ENCODE measurements around the gene ZNF814. TPM values are rescaled to one million over a fixed set of nuclear protein-coding genes. Genes with fewer than 3 reads are reported as not detected.
A peak's percentile ranks its signal among the peaks of the same experiment; 100 is the strongest.
"Not testable (repeated sequence)": the region's sequence is repeated elsewhere in the genome, so short reads cannot be mapped to it uniquely, and the experiment has no call there.

ZNF814 gene
- total and polyA plus RNA-seq, 7 experiments from 2014 or later: 12.7 to 56.9 (median 31.4) TPM

- CTCF ChIA-PET; H3K27me3 ChIP-seq (ENCODE audit: control insufficient read depth in 2 of 2, insufficient read depth in 2 of 2, low read length in 2 of 2); H3K9me3 ChIP-seq (ENCODE audit: control insufficient read depth in 2 of 3, low read length in 3 of 3); H3K27me3 Mint-ChIP-seq: not testable (repeated sequence)
- peaks cover 4 to 34% (median 14%) of the 10 kb centered on the region in 11 donors for H3K9me3 Mint-ChIP-seq
- peaks cover 19 to 63% (median 42%) of the 10 kb centered on the region in 5 donors for H3K36me3 Mint-ChIP-seq
- POLR2A ChIA-PET: interaction anchor here (0.5 to 1.5 kb wide), 5 partner anchors 67 to 658 kb away, joined by 3 to 4 read pairs (median 3); partner anchors contain the start of genes ZNF324B and ZNF417
- H3K4me1 Mint-ChIP-seq: peaks cover 22 to 32% (median 28%) of the 10 kb centered on the region in 7 donors
- H3K4me3 Mint-ChIP-seq: peak within 1 kb of the TSS; percentile 93 to 97 (median 94)
- Histone ChIP-seq H3K4me1 (ENCODE audit: control insufficient read depth in 2 of 2, insufficient read depth in 2 of 2, low read length in 2 of 2) (peaks cover 7 to 11% of the 10 kb centered on the region in 2 donors), H3K36me3 (ENCODE audit: control insufficient read depth in 2 of 3, insufficient read depth in 3 of 3, low read length in 3 of 3) (peaks cover 0 to 16% (median 0%) of the 10 kb centered on the region in 3 experiments), H3K27ac (ENCODE audit: low read depth, low read length) (peak within 1 kb of the TSS; percentile 92), H3K4me3 (ENCODE audit: low read length) (peak within 1 kb of the TSS; percentile 72)
- ATAC-seq (peak; percentile 99), DNase-seq (peak; percentile 46 to 91 (median 81))
- peak within 1 kb of the TSS; percentile 90 to 98 (median 95) for H3K27ac Mint-ChIP-seq
- intact Hi-C loops (cut with micrococcal nuclease): loop anchor here (1.0 to 5.0 kb wide), 9 partner anchors 31 to 488 kb away; partner anchors contain the start of genes ZNF606 (in 2 of the 2), TRAPPC2B (in 1 of the 2), ZNF256 (in 1 of the 2) and ZNF547 (in 1 of the 2)
Observed at GRCh38 chr19:57849666-57850473, 39.0 kb downstream of the ZNF814 start, which contains the start of gene ZNF587. TSS of gene ZNF587 (plus strand) at chr19:57849859. CDS start at chr19:57850039, 180 bp downstream.

- H3K27me3 Mint-ChIP-seq; H3K27me3 ChIP-seq (ENCODE audit: control insufficient read depth in 2 of 2, insufficient read depth in 2 of 2, low read length in 2 of 2); DNase-seq; ATAC-seq; CTCF ChIA-PET; H3K9me3 ChIP-seq (ENCODE audit: control insufficient read depth in 2 of 3, low read length in 3 of 3): not testable (repeated sequence)
- Mint-ChIP-seq H3K4me3 (peak overlapping the region; percentile 93 to 97 (median 94)), H3K9me3 (peaks cover 4 to 34% (median 14%) of the 10 kb centered on the region in 11 donors), H3K27ac (peak overlapping the region in 8 of 9 donors; percentile 90 to 98 (median 95)), H3K36me3 (peaks cover 19 to 64% (median 45%) of the 10 kb centered on the region in 5 donors), H3K4me1 (peaks cover 22 to 32% (median 28%) of the 10 kb centered on the region in 7 donors)
- Histone ChIP-seq H3K27ac (ENCODE audit: low read depth, low read length) (peak overlapping the region; percentile 92), H3K36me3 (ENCODE audit: control insufficient read depth in 2 of 3, insufficient read depth in 3 of 3, low read length in 3 of 3) (peaks cover 0 to 12% (median 0%) of the 10 kb centered on the region in 3 experiments), H3K4me3 (ENCODE audit: low read length) (peak overlapping the region; percentile 72), H3K4me1 (ENCODE audit: control insufficient read depth in 2 of 2, insufficient read depth in 2 of 2, low read length in 2 of 2) (peaks cover 7 to 11% of the 10 kb centered on the region in 2 donors)
- POLR2A ChIA-PET: interaction anchor here (0.6 to 1.5 kb wide), 3 partner anchors 67 to 250 kb away, joined by 3 to 4 read pairs (median 3); partner anchors contain the start of gene ZNF417
- intact Hi-C loops (cut with micrococcal nuclease): loop anchor here (1.0 to 5.0 kb wide), 9 partner anchors 30 to 487 kb away; partner anchors contain the start of genes ZNF606 (in 2 of the 2), TRAPPC2B (in 1 of the 2), ZNF256 (in 1 of the 2) and ZNF547 (in 1 of the 2)
Observed at GRCh38 chr19:57849162-57849665, 39.6 kb downstream of the ZNF814 start.

- H3K27ac ChIP-seq (ENCODE audit: low read depth, low read length); CTCF ChIA-PET; H3K27me3 Mint-ChIP-seq; H3K27me3 ChIP-seq (ENCODE audit: control insufficient read depth in 2 of 2, insufficient read depth in 2 of 2, low read length in 2 of 2); ATAC-seq; H3K27ac Mint-ChIP-seq; DNase-seq; H3K4me3 Mint-ChIP-seq; H3K36me3 ChIP-seq (ENCODE audit: control insufficient read depth in 2 of 3, insufficient read depth in 3 of 3, low read length in 3 of 3); H3K4me3 ChIP-seq (ENCODE audit: low read length); H3K9me3 ChIP-seq (ENCODE audit: control insufficient read depth in 2 of 3, low read length in 3 of 3): not testable (repeated sequence)
- POLR2A ChIA-PET: interaction anchor here (1.6 kb wide), 1 partner anchor 28 kb away, joined by 3 read pairs; no protein-coding TSS in a partner anchor
- Mint-ChIP-seq H3K9me3 (peaks cover 0 to 18% (median 4%) of the 10 kb centered on the region in 11 donors), H3K4me1 (peaks cover 18 to 36% (median 24%) of the 10 kb centered on the region in 7 donors), H3K36me3 (peaks cover 16 to 63% (median 42%) of the 10 kb centered on the region in 5 donors)
- peaks cover 7 to 11% of the 10 kb centered on the region in 2 donors for H3K4me1 ChIP-seq (ENCODE audit: control insufficient read depth in 2 of 2, insufficient read depth in 2 of 2, low read length in 2 of 2)
- intact Hi-C loops (cut with micrococcal nuclease): loop anchor here in 1 of 2 donors (5.0 kb wide), 2 partner anchors 100 to 485 kb away; partner anchors contain the start of genes TRAPPC2B, ZNF256 and ZNF547
Observed at GRCh38 chr19:57847164-57847563, 41.7 kb downstream of the ZNF814 start.

- H3K4me1 Mint-ChIP-seq: peaks cover 0 to 31% (median 6%) of the 10 kb centered on the region in 7 donors
- H3K4me1 ChIP-seq (ENCODE audit: control insufficient read depth in 2 of 2, insufficient read depth in 2 of 2, low read length in 2 of 2): no peaks in the 10 kb centered on the region
- intact Hi-C loops (cut with micrococcal nuclease): no loop called here
- no peaks in the 10 kb centered on the region for H3K27me3 ChIP-seq (ENCODE audit: control insufficient read depth in 2 of 2, insufficient read depth in 2 of 2, low read length in 2 of 2)
- ATAC-seq (no peak), DNase-seq (no peak)
- ChIA-PET CTCF (no interaction called here), POLR2A (no interaction called here)
- H3K4me3 Mint-ChIP-seq: no peak overlapping the region
- peaks cover 10 to 60% (median 39%) of the 10 kb centered on the region in 5 donors for H3K36me3 Mint-ChIP-seq
- H3K27ac ChIP-seq (ENCODE audit: low read depth, low read length): no peak overlapping the region
- H3K4me3 ChIP-seq (ENCODE audit: low read length): no peak overlapping the region
- no peaks in the 10 kb centered on the region for H3K27me3 Mint-ChIP-seq
- no peaks in the 10 kb centered on the region for H3K9me3 Mint-ChIP-seq
- H3K27ac Mint-ChIP-seq: no peak overlapping the region
- no peaks in the 10 kb centered on the region for H3K9me3 ChIP-seq (ENCODE audit: control insufficient read depth in 2 of 3, low read length in 3 of 3)
- peaks cover 0 to 25% (median 0%) of the 10 kb centered on the region in 3 experiments for H3K36me3 ChIP-seq (ENCODE audit: control insufficient read depth in 2 of 3, insufficient read depth in 3 of 3, low read length in 3 of 3)
Observed at GRCh38 chr19:57841122-57841763, 47.6 kb downstream of the ZNF814 start.

- DNase-seq; H3K9me3 ChIP-seq (ENCODE audit: control insufficient read depth in 2 of 3, low read length in 3 of 3); H3K27me3 Mint-ChIP-seq; H3K4me1 ChIP-seq (ENCODE audit: control insufficient read depth in 2 of 2, insufficient read depth in 2 of 2, low read length in 2 of 2); POLR2A ChIA-PET; intact Hi-C loops (cut with micrococcal nuclease); H3K9me3 Mint-ChIP-seq; H3K4me3 ChIP-seq (ENCODE audit: low read length); H3K4me3 Mint-ChIP-seq; H3K27me3 ChIP-seq (ENCODE audit: control insufficient read depth in 2 of 2, insufficient read depth in 2 of 2, low read length in 2 of 2); H3K27ac ChIP-seq (ENCODE audit: low read depth, low read length): not testable (repeated sequence)
- peak overlapping the region in 6 of 9 donors; percentile 2 to 76 (median 52) for H3K27ac Mint-ChIP-seq
- H3K4me1 Mint-ChIP-seq: peaks cover 0 to 31% (median 6%) of the 10 kb centered on the region in 7 donors
- peak; percentile 38 for ATAC-seq
- H3K36me3 ChIP-seq (ENCODE audit: control insufficient read depth in 2 of 3, insufficient read depth in 3 of 3, low read length in 3 of 3): peaks cover 0 to 25% (median 0%) of the 10 kb centered on the region in 3 experiments
- CTCF ChIA-PET: interaction anchor here (0.6 kb wide), 1 partner anchor 115 kb away, joined by 3 read pairs; no protein-coding TSS in a partner anchor
- peaks cover 10 to 45% (median 28%) of the 10 kb centered on the region in 5 donors for H3K36me3 Mint-ChIP-seq
Observed at GRCh38 chr19:57838622-57839191, 50.1 kb downstream of the ZNF814 start.

- H3K9me3 ChIP-seq (ENCODE audit: control insufficient read depth in 2 of 3, low read length in 3 of 3); POLR2A ChIA-PET; H3K4me3 ChIP-seq (ENCODE audit: low read length); H3K4me3 Mint-ChIP-seq; H3K9me3 Mint-ChIP-seq; H3K4me1 ChIP-seq (ENCODE audit: control insufficient read depth in 2 of 2, insufficient read depth in 2 of 2, low read length in 2 of 2); intact Hi-C loops (cut with micrococcal nuclease); H3K27ac Mint-ChIP-seq; DNase-seq; H3K27me3 ChIP-seq (ENCODE audit: control insufficient read depth in 2 of 2, insufficient read depth in 2 of 2, low read length in 2 of 2); H3K27ac ChIP-seq (ENCODE audit: low read depth, low read length); ATAC-seq; H3K27me3 Mint-ChIP-seq: not testable (repeated sequence)
- H3K36me3 ChIP-seq (ENCODE audit: control insufficient read depth in 2 of 3, insufficient read depth in 3 of 3, low read length in 3 of 3): peaks cover 0 to 18% (median 0%) of the 10 kb centered on the region in 3 experiments
- CTCF ChIA-PET: interaction anchor here (0.9 kb wide), 1 partner anchor 677 kb away, joined by 3 read pairs; no protein-coding TSS in a partner anchor
- H3K4me1 Mint-ChIP-seq: peaks cover 0 to 24% (median 8%) of the 10 kb centered on the region in 7 donors
- H3K36me3 Mint-ChIP-seq: peaks cover 5 to 37% (median 19%) of the 10 kb centered on the region in 5 donors
Observed at GRCh38 chr19:57836991-57837390, 51.8 kb downstream of the ZNF814 start.
